HepG2 (cell line): ENCODE data around the gene TTC28. TPM values are rescaled to one million over a fixed set of nuclear protein-coding genes. Genes with fewer than 3 reads are reported as not detected.
"Not testable (repeated sequence)": the region's sequence is repeated elsewhere in the genome, so short reads cannot be mapped to it uniquely, and the experiment has no call there.

Experiments
- ATAC-seq: fragments of 200-7000 bp; cut with Tn5 transposase; 3 replicates; pipeline ENCODE4 v1.9.1; 2020; ENCODE audit warnings: mild to moderate bottlenecking, moderate library complexity
- BruUV-seq: library from RNA; stranded (reverse); fragments of 400-500 nt; replicated peaks from 2 replicates; lab custom pipeline; 2021; lab: Mats Ljungman, UMichigan
- CTCF ChIA-PET: fragments of 300-600 bp; formaldehyde crosslinking; extraction: SDS; loops from one replicate; lab custom pipeline; 2021; ENCODE audit warnings: low total read pairs, inconsistent platforms, low intra/inter-chr PET ratio; lab: Yijun Ruan, JAX
- POLR2A ChIA-PET: fragments of 350-600 bp; sonication (Branson Sonifier 250); formaldehyde crosslinking; loops from one replicate; lab custom pipeline; 2020; ENCODE audit warnings: antibody characterized with exemption, inconsistent platforms; lab: Yijun Ruan, JAX
- DNase-seq: peaks from one replicate; pipeline ENCODE4 v3.0.0-alpha.2; 2015; ENCODE audit warnings: low spot score
- FAIRE-seq: peaks from 3 replicates; lab custom pipeline; 2011; peaks lifted over from hg19 to GRCh38; lab: Jason Lieb, UNC
- H2AFZ ChIP-seq: one replicate; pipeline ENCODE4 v1.6.1; 2011; ENCODE audit warnings: low read length, inconsistent platforms
- H3K27ac ChIP-seq: fragments of 300-600 bp; 3 replicates; pipeline ENCODE4 v1.8.0; 2011; ENCODE audit warnings: mixed run types, mild to moderate bottlenecking, mixed read lengths, low read length, inconsistent platforms; ENCODE audit not compliant: insufficient read depth; ENCODE audit errors: extremely low read length
- H3K27me3 ChIP-seq, 2 experiments: fragments of 200-600 bp in 1 of 2; 2 replicates in 1 of 2; 3 replicates in 1 of 2; pipeline versions ENCODE4 v1.6.0 to v1.8.0; 2011; ENCODE audit warnings: low read length in 2 of 2, mild to moderate bottlenecking in 2 of 2, moderate library complexity in 2 of 2, inconsistent platforms in 1 of 2; ENCODE audit not compliant: insufficient read depth in 2 of 2, control insufficient read depth in 1 of 2
- H3K36me3 ChIP-seq, 2 experiments: fragments of 200-600 bp in 1 of 2; replicated peaks in 1 of 2; 2 replicates in 1 of 2; 3 replicates in 1 of 2; pipeline versions ENCODE4 v1.5.1 to v1.8.0; 2011; ENCODE audit warnings: low read length in 2 of 2, inconsistent platforms in 1 of 2; ENCODE audit not compliant: insufficient read depth in 2 of 2, control insufficient read depth in 1 of 2
- H3K4me1 ChIP-seq: 2 replicates; pipeline ENCODE4 v1.5.1; 2012; ENCODE audit warnings: low read length, inconsistent platforms; ENCODE audit not compliant: insufficient read depth
- H3K4me2 ChIP-seq: 2 replicates; pipeline ENCODE4 v1.6.0; 2011; ENCODE audit warnings: low read depth, low read length, inconsistent platforms
- H3K4me3 ChIP-seq, 3 experiments: fragments of 200-600 bp in 1 of 3; sonication (generic), shearing (Covaris generic) in 1 of 3; replicated peaks in 1 of 3; 2 replicates each; pipeline ENCODE4 v1.5.1; 2011 to 2016; ENCODE audit warnings: low read length in 3 of 3, inconsistent platforms in 2 of 3, low read depth in 2 of 3, mild to moderate bottlenecking in 2 of 3, control low read depth in 1 of 3, mixed read lengths in 1 of 3; ENCODE audit not compliant: insufficient read depth in 1 of 3
- H3K79me2 ChIP-seq: one replicate; pipeline ENCODE4 v1.6.1; 2011; ENCODE audit warnings: low read length, inconsistent platforms; ENCODE audit not compliant: insufficient read depth
- H3K9ac ChIP-seq: 2 replicates; pipeline ENCODE4 v1.6.0; 2011; ENCODE audit warnings: mild to moderate bottlenecking, low read depth, low read length, inconsistent platforms; ENCODE audit not compliant: insufficient read depth
- H3K9me3 ChIP-seq: 2 replicates; pipeline ENCODE4 v1.5.1; 2012; ENCODE audit warnings: mild to moderate bottlenecking, low read length
- H4K20me1 ChIP-seq: 2 replicates; pipeline ENCODE4 v1.6.0; 2011; ENCODE audit warnings: inconsistent platforms, mild to moderate bottlenecking, low read length, moderate library complexity; ENCODE audit not compliant: insufficient read depth
- CCDC6 ChIP-seq: sonication (generic); formaldehyde crosslinking; IDR thresholded peaks from 2 replicates; pipeline ENCODE4 v1.8.1; 2022; ENCODE audit warnings: mild to moderate bottlenecking, missing genetic modification reagents, moderate library complexity
- ZNF263 ChIP-seq: sonication (generic); formaldehyde crosslinking; IDR thresholded peaks from 2 replicates; pipeline ENCODE4 v1.4.0; 2020; ENCODE audit warnings: missing genetic modification reagents
- WGBS: methylation state at CpG from one replicate; pipeline ENCODE4 v1.1.6; 2017; ENCODE audit warnings: low lambda C conversion rate; 5-methylcytosine and 5-hydroxymethylcytosine counted together
- in situ Hi-C: cut with HindIII; loops from 2 replicates; pipeline ENCODE4 v1.10.0; 2017; ENCODE audit warnings: low pct_unique_long_range_greater_than_20kb; ENCODE audit not compliant: extremely low pct_ligation_motif_present
- intact Hi-C: fragments of 100-400 bp; cut with micrococcal nuclease; formaldehyde crosslinking; loops from one replicate; pipeline ENCODE4 v1.10.0; 2022; ENCODE audit not compliant: unreplicated experiment
- polyA plus RNA-seq, 8 experiments: library from polyadenylated mRNA; depleted of rRNA in 3 of 8; stranded (reverse) in 7 of 8; unstranded in 1 of 8; fragments of >200 nt; fragmentation: Illumina TruSeq in 4 of 8; extraction: Trizol in 4 of 8; gene quantifications; 2 replicates each; pipeline versions ENCODE4 v1.2.1 to v1.2.3, GENCODE V29; 2011 to 2016; ENCODE audit warnings: low read depth in 4 of 8, missing spikeins in 1 of 8, mixed read lengths in 1 of 8; ENCODE audit not compliant: insufficient read depth in 1 of 8
- total RNA-seq, 5 experiments: library from RNA; depleted of rRNA; stranded (reverse); fragments of >200 nt; fragmentation: Illumina TruSeq; extraction: Trizol; gene quantifications; 2 replicates each; pipeline ENCODE4 v1.2.3, GENCODE V29; 2016; ENCODE audit warnings: low read depth in 1 of 5

TTC28 gene
- total and polyA plus RNA-seq, 2 of the 13 experiments (the other 11 are each of a cell fraction or from before 2014, with no cell fraction given) = 4.2 to 13.1 TPM

DNA sequence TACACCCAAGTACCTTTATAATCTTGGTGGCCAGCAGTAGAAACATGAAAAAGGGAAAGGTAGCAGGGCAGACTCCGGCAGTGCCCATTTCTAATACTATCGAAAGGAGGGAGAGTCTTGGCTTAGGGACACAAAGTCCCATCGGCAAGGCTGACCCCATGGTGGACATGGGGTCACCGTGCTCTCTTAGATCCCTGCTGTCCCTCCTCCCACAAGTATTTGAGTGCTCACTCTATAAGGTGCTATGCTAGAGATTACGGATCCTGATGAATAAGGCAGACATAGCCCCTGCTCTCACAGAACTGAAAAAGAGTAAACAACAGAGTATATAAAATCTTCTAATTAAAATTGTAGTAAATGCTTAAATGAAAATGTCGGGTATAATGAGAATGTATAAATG lies 588.2 kb downstream of the TTC28 start:
- WGBS = 94% methylated on average over 6 of the region's 6 CpGs
- TF ChIP-seq CCDC6 (CRISPR knock-in tag) = no peak
- TF ChIP-seq ZNF263 (CRISPR knock-in tag) = peak; percentile 75
- H3K4me2 ChIP-seq = no peak overlapping the region
- FAIRE-seq = no peak
- peaks cover 4 to 31% of the 10 kb centered on the region in 2 experiments; a peak in 4 of 5 replicates for H3K36me3 ChIP-seq
- H3K4me1 ChIP-seq = no peaks in the 10 kb centered on the region
- POLR2A ChIA-PET = no interaction called here
- no peaks in the 10 kb centered on the region for H3K79me2 ChIP-seq
- CTCF ChIA-PET = no interaction called here
- no peaks in the 10 kb centered on the region for H3K9me3 ChIP-seq
- no peak overlapping the region for H3K9ac ChIP-seq
- no peak for DNase-seq
- no peak overlapping the region for H3K4me3 ChIP-seq
- intact Hi-C loops = no loop called here
- in situ Hi-C loops = no loop called here
- H4K20me1 ChIP-seq = no peaks in the 10 kb centered on the region
- H3K27me3 ChIP-seq = no peaks in the 10 kb centered on the region
- H3K27ac ChIP-seq = no peak overlapping the region
- ATAC-seq = no peak
- BruUV-seq = no TSS peak
- no peak overlapping the region for H2AFZ ChIP-seq

DNA sequence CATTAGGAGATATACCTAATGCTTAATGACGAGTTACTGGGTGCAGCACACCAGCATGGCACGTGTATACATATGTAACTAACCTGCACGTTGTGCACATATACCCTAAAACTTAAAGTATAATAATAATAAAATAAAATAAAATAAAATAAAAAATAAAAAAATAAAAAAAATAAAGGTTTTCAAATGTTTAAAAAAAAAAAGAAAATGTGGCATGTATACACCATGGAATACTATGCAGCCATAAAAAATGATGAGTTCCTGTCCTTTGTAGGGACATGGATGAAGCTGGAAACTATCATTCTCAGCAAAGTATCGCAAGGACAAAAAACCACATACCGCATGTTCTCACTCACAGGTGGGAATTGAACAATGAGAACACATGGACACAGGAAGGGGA lies 590.1 kb downstream of the TTC28 start:
- DNase-seq, H3K4me3 ChIP-seq, H3K27ac ChIP-seq, H3K4me1 ChIP-seq, CTCF ChIA-PET, H4K20me1 ChIP-seq, H3K9me3 ChIP-seq, FAIRE-seq, ATAC-seq, H3K79me2 ChIP-seq, H3K4me2 ChIP-seq, intact Hi-C loops, POLR2A ChIA-PET, H3K9ac ChIP-seq, BruUV-seq, H3K27me3 ChIP-seq, in situ Hi-C loops, H2AFZ ChIP-seq: not testable (repeated sequence)
- WGBS = 96% methylated on average over 5 of the region's 5 CpGs
- peaks cover 2 to 20% of the 10 kb centered on the region in 2 experiments; a peak in 3 of 5 replicates for H3K36me3 ChIP-seq
